HepG2 (cell line): Measurements from ENCODE around the gene GRM4. TPM values are rescaled to one million over a fixed set of nuclear protein-coding genes. Genes with fewer than 3 reads are reported as not detected.

Experiments used
- ATAC-seq: fragments of 200-7000 bp; cut with Tn5 transposase; 3 replicates; pipeline ENCODE4 v1.9.1; 2020; ENCODE audit warnings: mild to moderate bottlenecking, moderate library complexity
- BruUV-seq: library from RNA; stranded (reverse); fragments of 400-500 nt; replicated peaks from 2 replicates; lab custom pipeline; 2021; lab: Mats Ljungman, UMichigan
- CTCF ChIA-PET: fragments of 300-600 bp; formaldehyde crosslinking; extraction: SDS; loops from one replicate; lab custom pipeline; 2021; ENCODE audit warnings: low total read pairs, inconsistent platforms, low intra/inter-chr PET ratio; lab: Yijun Ruan, JAX
- POLR2A ChIA-PET: fragments of 350-600 bp; sonication (Branson Sonifier 250); formaldehyde crosslinking; loops from one replicate; lab custom pipeline; 2020; ENCODE audit warnings: antibody characterized with exemption, inconsistent platforms; lab: Yijun Ruan, JAX
- DNase-seq: peaks from one replicate; pipeline ENCODE4 v3.0.0-alpha.2; 2015; ENCODE audit warnings: low spot score
- FAIRE-seq: peaks from 3 replicates; lab custom pipeline; 2011; peaks lifted over from hg19 to GRCh38; lab: Jason Lieb, UNC
- H2AFZ ChIP-seq: one replicate; pipeline ENCODE4 v1.6.1; 2011; ENCODE audit warnings: low read length, inconsistent platforms
- H3K27ac ChIP-seq: fragments of 300-600 bp; 3 replicates; pipeline ENCODE4 v1.8.0; 2011; ENCODE audit warnings: mixed run types, mild to moderate bottlenecking, mixed read lengths, low read length, inconsistent platforms; ENCODE audit not compliant: insufficient read depth; ENCODE audit errors: extremely low read length
- H3K27me3 ChIP-seq, 2 experiments: fragments of 200-600 bp in 1 of 2; 2 replicates in 1 of 2; 3 replicates in 1 of 2; pipeline versions ENCODE4 v1.6.0 to v1.8.0; 2011; ENCODE audit warnings: low read length in 2 of 2, mild to moderate bottlenecking in 2 of 2, moderate library complexity in 2 of 2, inconsistent platforms in 1 of 2; ENCODE audit not compliant: insufficient read depth in 2 of 2, control insufficient read depth in 1 of 2
- H3K36me3 ChIP-seq, 2 experiments: fragments of 200-600 bp in 1 of 2; replicated peaks in 1 of 2; 2 replicates in 1 of 2; 3 replicates in 1 of 2; pipeline versions ENCODE4 v1.5.1 to v1.8.0; 2011; ENCODE audit warnings: low read length in 2 of 2, inconsistent platforms in 1 of 2; ENCODE audit not compliant: insufficient read depth in 2 of 2, control insufficient read depth in 1 of 2
- H3K4me1 ChIP-seq: 2 replicates; pipeline ENCODE4 v1.5.1; 2012; ENCODE audit warnings: low read length, inconsistent platforms; ENCODE audit not compliant: insufficient read depth
- H3K4me2 ChIP-seq: 2 replicates; pipeline ENCODE4 v1.6.0; 2011; ENCODE audit warnings: low read depth, low read length, inconsistent platforms
- H3K4me3 ChIP-seq, 3 experiments: fragments of 200-600 bp in 1 of 3; sonication (generic), shearing (Covaris generic) in 1 of 3; replicated peaks in 1 of 3; 2 replicates each; pipeline ENCODE4 v1.5.1; 2011 to 2016; ENCODE audit warnings: low read length in 3 of 3, inconsistent platforms in 2 of 3, low read depth in 2 of 3, mild to moderate bottlenecking in 2 of 3, control low read depth in 1 of 3, mixed read lengths in 1 of 3; ENCODE audit not compliant: insufficient read depth in 1 of 3
- H3K79me2 ChIP-seq: one replicate; pipeline ENCODE4 v1.6.1; 2011; ENCODE audit warnings: low read length, inconsistent platforms; ENCODE audit not compliant: insufficient read depth
- H3K9ac ChIP-seq: 2 replicates; pipeline ENCODE4 v1.6.0; 2011; ENCODE audit warnings: mild to moderate bottlenecking, low read depth, low read length, inconsistent platforms; ENCODE audit not compliant: insufficient read depth
- H3K9me3 ChIP-seq: 2 replicates; pipeline ENCODE4 v1.5.1; 2012; ENCODE audit warnings: mild to moderate bottlenecking, low read length
- H4K20me1 ChIP-seq: 2 replicates; pipeline ENCODE4 v1.6.0; 2011; ENCODE audit warnings: inconsistent platforms, mild to moderate bottlenecking, low read length, moderate library complexity; ENCODE audit not compliant: insufficient read depth
- HES4 ChIP-seq: sonication (generic); formaldehyde crosslinking; IDR thresholded peaks from 2 replicates; pipeline ENCODE4 v1.9.0; 2021; ENCODE audit warnings: mild to moderate bottlenecking, missing genetic modification reagents, borderline replicate concordance
- PCBP1 ChIP-seq: fragments of 200-400 bp; formaldehyde crosslinking; IDR thresholded peaks from 2 replicates; pipeline ENCODE4 v1.6.1; 2017; ENCODE audit warnings: mild to moderate bottlenecking, low read depth, low read length, borderline replicate concordance
- RFX5 ChIP-seq: IDR thresholded peaks from 2 replicates; pipeline ENCODE4 v1.6.1; 2011; ENCODE audit warnings: low read depth, low read length, improper control_type of control experiment
- ZMYM4 ChIP-seq: sonication (generic); formaldehyde crosslinking; IDR thresholded peaks from 2 replicates; pipeline ENCODE4 v1.8.1; 2023; ENCODE audit warnings: mild to moderate bottlenecking, missing genetic modification reagents
- ZNF556 ChIP-seq: sonication (generic); formaldehyde crosslinking; IDR thresholded peaks from 2 replicates; pipeline ENCODE4 v1.4.0; 2020; ENCODE audit warnings: mild to moderate bottlenecking, missing genetic modification reagents, borderline replicate concordance
- ZNF776 ChIP-seq: sonication (generic); formaldehyde crosslinking; IDR thresholded peaks from 2 replicates; pipeline ENCODE4 v1.4.0; 2020; ENCODE audit warnings: mild to moderate bottlenecking, missing genetic modification reagents
- ZNF839 ChIP-seq: sonication (generic); formaldehyde crosslinking; IDR thresholded peaks from 2 replicates; pipeline ENCODE4 v1.4.0; 2020; ENCODE audit warnings: missing genetic modification reagents, mild to moderate bottlenecking, borderline replicate concordance
- ZNF841 ChIP-seq: sonication (generic); formaldehyde crosslinking; IDR thresholded peaks from 2 replicates; pipeline ENCODE4 v1.8.1; 2023; ENCODE audit warnings: missing genetic modification reagents, borderline replicate concordance
- ZNF891 ChIP-seq: sonication (generic); formaldehyde crosslinking; IDR thresholded peaks from 2 replicates; pipeline ENCODE4 v1.5.0; 2020; ENCODE audit warnings: mild to moderate bottlenecking, missing genetic modification reagents
- WGBS: methylation state at CpG from one replicate; pipeline ENCODE4 v1.1.6; 2017; ENCODE audit warnings: low lambda C conversion rate; 5-methylcytosine and 5-hydroxymethylcytosine counted together
- in situ Hi-C: cut with HindIII; loops from 2 replicates; pipeline ENCODE4 v1.10.0; 2017; ENCODE audit warnings: low pct_unique_long_range_greater_than_20kb; ENCODE audit not compliant: extremely low pct_ligation_motif_present
- intact Hi-C: fragments of 100-400 bp; cut with micrococcal nuclease; formaldehyde crosslinking; loops from one replicate; pipeline ENCODE4 v1.10.0; 2022; ENCODE audit not compliant: unreplicated experiment
- polyA plus RNA-seq, 8 experiments: library from polyadenylated mRNA; depleted of rRNA in 3 of 8; stranded (reverse) in 7 of 8; unstranded in 1 of 8; fragments of >200 nt; fragmentation: Illumina TruSeq in 4 of 8; extraction: Trizol in 4 of 8; gene quantifications; 2 replicates each; pipeline versions ENCODE4 v1.2.1 to v1.2.3, GENCODE V29; 2011 to 2016; ENCODE audit warnings: low read depth in 4 of 8, missing spikeins in 1 of 8, mixed read lengths in 1 of 8; ENCODE audit not compliant: insufficient read depth in 1 of 8
- total RNA-seq, 5 experiments: library from RNA; depleted of rRNA; stranded (reverse); fragments of >200 nt; fragmentation: Illumina TruSeq; extraction: Trizol; gene quantifications; 2 replicates each; pipeline ENCODE4 v1.2.3, GENCODE V29; 2016; ENCODE audit warnings: low read depth in 1 of 5
- TF ChIP-seq, protein P1 (sequence below): sonication (generic); formaldehyde crosslinking; IDR thresholded peaks from 2 replicates; pipeline ENCODE4 v1.8.0; 2022; ENCODE audit warnings: missing genetic modification reagents, mild to moderate bottlenecking, inconsistent platforms, borderline replicate concordance
- TF ChIP-seq, protein P2 (sequence below): sonication (generic); formaldehyde crosslinking; conservative IDR thresholded peaks from 2 replicates; pipeline ENCODE4 v1.4.0; 2020; ENCODE audit warnings: missing genetic modification reagents

GRM4 gene
- total and polyA plus RNA-seq, 2 of the 13 experiments (the other 11 are each of a cell fraction or from before 2014, with no cell fraction given): not detected

DNA sequence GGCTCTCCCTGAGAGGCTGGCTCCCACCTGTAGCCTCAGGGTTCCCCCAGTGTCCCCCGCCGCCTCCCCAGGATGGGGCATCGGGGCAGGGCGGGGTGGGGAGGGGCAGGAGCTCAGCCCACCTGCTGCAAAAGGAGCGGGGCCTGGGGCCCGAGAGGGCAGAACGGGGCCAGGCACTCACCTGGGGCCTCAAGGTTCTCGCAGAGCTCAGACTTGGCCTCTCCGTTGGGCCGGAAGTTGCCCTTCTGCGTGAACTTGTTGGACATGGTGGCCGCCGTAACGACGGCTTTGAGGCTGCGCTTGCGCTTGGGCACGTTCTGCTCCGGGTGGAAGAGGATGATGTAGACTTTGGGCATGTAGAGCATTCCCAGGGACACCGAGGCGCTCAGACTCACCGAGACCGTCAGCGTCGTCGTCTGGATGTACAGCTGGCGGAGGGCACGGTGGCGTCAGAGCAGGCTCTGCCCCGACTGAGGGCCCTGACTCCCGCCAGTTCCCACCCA is 117.9 kb downstream of the GRM4 start:
- Histone ChIP-seq H3K27me3 (peaks cover 15 to 67% of the 10 kb centered on the region in 2 experiments; a peak in 4 of 5 replicates), H3K27ac (no peak overlapping the region), H4K20me1 (no peaks in the 10 kb centered on the region), H3K4me2 (no peak overlapping the region), H3K4me3 (no peak overlapping the region), H3K9me3 (no peaks in the 10 kb centered on the region), H3K36me3 (no peaks in the 10 kb centered on the region), H3K79me2 (no peaks in the 10 kb centered on the region), H2AFZ (no peak overlapping the region), H3K4me1 (no peaks in the 10 kb centered on the region), H3K9ac (no peak overlapping the region)
- ATAC-seq (no peak), DNase-seq (no peak), FAIRE-seq (no peak)
- 0 out of 2 replicates have a peak, but pooled peaks have one; percentile 49 for TF ChIP-seq PCBP1
- TF ChIP-seq ZNF556: 0 out of 2 replicates have a peak, but pooled peaks have one; percentile 32
- no peak for TF ChIP-seq RFX5
- no peak for TF ChIP-seq ZNF841 (CRISPR knock-in tag)
- 0 out of 2 replicates have a peak, but pooled peaks have one; percentile 50 for TF ChIP-seq HES4 (CRISPR knock-in tag)
- TF ChIP-seq ZNF891 (CRISPR knock-in tag): 0 out of 2 replicates have a peak, but pooled peaks have one; percentile 1
- in situ Hi-C loops: loop anchor here (5.0 kb wide), 1 partner anchor 61 kb away; no protein-coding TSS in a partner anchor
- CTCF ChIA-PET: interaction anchor here (1.2 to 3.7 kb wide), 5 partner anchors 60 to 260 kb away, joined by 3 to 32 read pairs (median 5); no protein-coding TSS in a partner anchor
- intact Hi-C loops: loop anchor here (1.0 kb wide), 2 partner anchors 60 to 260 kb away; no protein-coding TSS in a partner anchor
- no TSS peak for BruUV-seq
- POLR2A ChIA-PET: no interaction called here
- WGBS: 51% methylated on average over 26 of the region's 31 CpGs

DNA sequence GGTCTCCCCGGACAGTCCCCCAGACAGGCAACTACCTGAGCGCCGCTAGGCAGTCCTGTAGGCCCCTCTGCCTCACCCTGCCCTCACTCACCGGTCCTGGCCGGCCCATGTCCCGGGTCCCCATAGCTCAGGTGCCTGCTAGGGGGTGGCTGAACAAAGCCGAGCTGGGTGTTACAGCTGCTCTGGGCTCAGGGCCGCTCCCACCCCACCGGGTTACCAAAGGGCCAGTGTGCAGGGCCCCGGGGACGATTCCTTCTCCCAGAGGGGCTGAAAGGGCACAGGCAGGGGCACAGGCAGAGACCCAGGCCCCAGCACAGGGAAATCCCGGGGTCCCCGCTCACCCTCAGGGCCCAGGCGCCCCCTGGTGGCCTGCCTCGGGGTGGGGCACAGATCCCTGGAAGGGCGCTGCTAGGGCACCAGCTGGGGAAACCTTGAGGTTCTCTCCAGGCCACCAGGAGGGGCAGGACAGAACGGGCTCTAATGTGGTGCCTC is 118.4 kb downstream of the GRM4 start:
- in situ Hi-C loops: loop anchor here (5.0 kb wide), 1 partner anchor 60 kb away; no protein-coding TSS in a partner anchor
- TF ChIP-seq ZNF776 (CRISPR knock-in tag): no peak
- no peak for TF ChIP-seq ZMYM4
- TF ChIP-seq, protein P1, sequence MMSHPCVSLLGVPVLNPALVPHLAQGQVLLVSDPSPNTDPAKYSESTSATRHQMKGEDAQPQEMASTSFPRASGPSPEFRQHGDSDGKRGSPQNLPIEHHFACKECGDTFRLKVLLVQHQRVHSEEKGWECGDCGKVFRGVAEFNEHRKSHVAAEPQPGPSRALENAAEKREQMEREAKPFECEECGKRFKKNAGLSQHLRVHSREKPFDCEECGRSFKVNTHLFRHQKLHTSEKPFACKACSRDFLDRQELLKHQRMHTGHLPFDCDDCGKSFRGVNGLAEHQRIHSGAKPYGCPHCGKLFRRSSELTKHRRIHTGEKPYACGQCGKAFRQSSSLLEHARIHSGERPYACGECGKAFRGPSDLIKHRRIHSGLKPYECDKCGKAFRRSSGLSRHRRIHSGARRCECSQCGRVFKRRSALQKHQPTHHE (CRISPR knock-in tag): no peak
- TF ChIP-seq, protein P2, sequence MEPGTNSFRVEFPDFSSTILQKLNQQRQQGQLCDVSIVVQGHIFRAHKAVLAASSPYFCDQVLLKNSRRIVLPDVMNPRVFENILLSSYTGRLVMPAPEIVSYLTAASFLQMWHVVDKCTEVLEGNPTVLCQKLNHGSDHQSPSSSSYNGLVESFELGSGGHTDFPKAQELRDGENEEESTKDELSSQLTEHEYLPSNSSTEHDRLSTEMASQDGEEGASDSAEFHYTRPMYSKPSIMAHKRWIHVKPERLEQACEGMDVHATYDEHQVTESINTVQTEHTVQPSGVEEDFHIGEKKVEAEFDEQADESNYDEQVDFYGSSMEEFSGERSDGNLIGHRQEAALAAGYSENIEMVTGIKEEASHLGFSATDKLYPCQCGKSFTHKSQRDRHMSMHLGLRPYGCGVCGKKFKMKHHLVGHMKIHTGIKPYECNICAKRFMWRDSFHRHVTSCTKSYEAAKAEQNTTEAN (CRISPR knock-in tag): no peak
- no peak for TF ChIP-seq ZNF839 (CRISPR knock-in tag)

More for the DNA sequence above, 118.4 kb downstream of the GRM4 start:
- H3K27ac ChIP-seq: no peak overlapping the region
- peak; percentile 30 for DNase-seq
- no peaks in the 10 kb centered on the region for H3K4me1 ChIP-seq
- POLR2A ChIA-PET: no interaction called here
- no peaks in the 10 kb centered on the region for H3K9me3 ChIP-seq
- intact Hi-C loops: loop anchor here (1.0 kb wide), 2 partner anchors 59 to 259 kb away; no protein-coding TSS in a partner anchor
- no peak overlapping the region for H3K9ac ChIP-seq
- no peak overlapping the region for H3K4me2 ChIP-seq
- H2AFZ ChIP-seq: no peak overlapping the region
- CTCF ChIA-PET: interaction anchor here (1.2 to 3.7 kb wide), 5 partner anchors 59 to 259 kb away, joined by 3 to 32 read pairs (median 5); no protein-coding TSS in a partner anchor
- no peaks in the 10 kb centered on the region; the same call in 1 of the 2 replicates for H4K20me1 ChIP-seq
- no peak overlapping the region for H3K4me3 ChIP-seq
- peak; percentile 83 for ATAC-seq
- no peaks in the 10 kb centered on the region for H3K36me3 ChIP-seq
- H3K27me3 ChIP-seq: peaks cover 18 to 72% of the 10 kb centered on the region in 2 experiments; a peak in 4 of 5 replicates
- BruUV-seq: no TSS peak
- WGBS: 5% methylated on average over 4 of the region's 17 CpGs
- FAIRE-seq: no peak
- H3K79me2 ChIP-seq: no peaks in the 10 kb centered on the region
